Measurements from ENCODE around the gene MSI1.
A peak's percentile ranks its signal among the peaks of the same experiment; 100 is the strongest.

The MSI1 gene

GRCh38 chr12:120368789-120369602, at the start of gene MSI1:
Gene MSI1, minus strand, starts transcription at chr12:120369164. Its CDS starts 73 bp downstream, at chr12:120369091.
- DNase-seq, result peak in 3 of 10 donors; percentile 26 to 75 (median 67)
- intact Hi-C loops (cut with DNase I), result no loop called here

- intact Hi-C loops (cut with DNase I), result no loop called here
- no peak for DNase-seq
Measured at GRCh38 chr12:120417917-120418580, 49.1 kb upstream of the MSI1 start.

GRCh38 chr12:120416490-120417216, 47.7 kb upstream of the MSI1 start:
- intact Hi-C loops (cut with DNase I), result no loop called here
- DNase-seq, result peak in 1 of 10 donors; percentile 15

- intact Hi-C loops (cut with DNase I), result no loop called here
- peak in 7 of 10 donors; percentile 11 to 82 (median 36) for DNase-seq
Measured at GRCh38 chr12:120413901-120414695, 45.1 kb upstream of the MSI1 start.

GRCh38 chr12:120412421-120412820, 43.5 kb upstream of the MSI1 start:
- no peak for DNase-seq
- intact Hi-C loops (cut with DNase I), result no loop called here

GRCh38 chr12:120408771-120409170, 39.8 kb upstream of the MSI1 start:
- DNase-seq, result peak in 1 of 10 donors; percentile 62
- intact Hi-C loops (cut with DNase I), result no loop called here

- intact Hi-C loops (cut with DNase I), result no loop called here
- peak in 1 of 10 donors; percentile 3 for DNase-seq
Measured at GRCh38 chr12:120406553-120406952, 37.6 kb upstream of the MSI1 start.

- peak in 1 of 10 donors; percentile 4 for DNase-seq
- intact Hi-C loops (cut with DNase I), result no loop called here
Measured at GRCh38 chr12:120406069-120406468, 37.1 kb upstream of the MSI1 start.

GRCh38 chr12:120404271-120404670, 35.3 kb upstream of the MSI1 start:
- peak in 1 of 10 donors; percentile 31 for DNase-seq
- intact Hi-C loops (cut with DNase I), result no loop called here

- intact Hi-C loops (cut with DNase I), result no loop called here
- no peak for DNase-seq
Measured at GRCh38 chr12:120403869-120404268, 34.9 kb upstream of the MSI1 start.

GRCh38 chr12:120402217-120402616, 33.3 kb upstream of the MSI1 start:
- intact Hi-C loops (cut with DNase I), result no loop called here
- DNase-seq, result peak in 2 of 10 donors; percentile 11 to 80

GRCh38 chr12:120399531-120399930, 30.6 kb upstream of the MSI1 start:
- intact Hi-C loops (cut with DNase I), result no loop called here
- peak in 1 of 10 donors; percentile 3 for DNase-seq

GRCh38 chr12:120397824-120398540, 29.0 kb upstream of the MSI1 start:
- DNase-seq, result peak in 9 of 10 donors; percentile 13 to 89 (median 45)
- intact Hi-C loops (cut with DNase I), result no loop called here

GRCh38 chr12:120394483-120395367, 25.8 kb upstream of the MSI1 start:
- peak in 1 of 10 donors; percentile 66 for DNase-seq

GRCh38 chr12:120390540-120391120, 21.7 kb upstream of the MSI1 start:
- peak in 1 of 10 donors; percentile 26 for DNase-seq
- intact Hi-C loops (cut with DNase I), result no loop called here

More at GRCh38 chr12:120394483-120395367, 25.8 kb upstream of the MSI1 start:
- intact Hi-C loops (cut with DNase I), result no loop called here

GRCh38 chr12:120388691-120389481, 19.9 kb upstream of the MSI1 start:
- DNase-seq, result peak in 3 of 10 donors; percentile 26 to 87 (median 29)
- intact Hi-C loops (cut with DNase I), result no loop called here

- no peak for DNase-seq
Measured at GRCh38 chr12:120381752-120382419, 12.9 kb upstream of the MSI1 start.

More at GRCh38 chr12:120381752-120382419, 12.9 kb upstream of the MSI1 start:
- intact Hi-C loops (cut with DNase I), result no loop called here

Data from posterior cingulate gyrus (tissue), 11 donors.